A549 (cell line): ENCODE data around the gene TMPRSS11E.

ENCODE experiments used
- CBX8 ChIP-seq: fragments of 200-600 bp; sonication (generic); IDR thresholded peaks from 2 replicates; pipeline ENCODE4 v1.6.1; 2016
- CEBPB ChIP-seq, 2 experiments: fragments of >200 bp in 1 of 2; sonication (Bioruptor Twin) in 1 of 2; formaldehyde crosslinking in 1 of 2; IDR thresholded peaks; 2 replicates each; pipeline ENCODE4 v1.6.1; 2012 to 2016
- CHD4 ChIP-seq: fragments of 200-600 bp; sonication (generic); IDR thresholded peaks from 2 replicates; pipeline ENCODE4 v1.6.1; 2016; ENCODE audit warnings: antibody characterized with exemption, mild to moderate bottlenecking, borderline replicate concordance
- CTCF ChIP-seq: fragments of >200 bp; sonication (Bioruptor Twin); formaldehyde crosslinking; IDR thresholded peaks from 3 replicates; pipeline ENCODE4 v1.5.1; 2016
- HDAC2 ChIP-seq: fragments of 200-600 bp; sonication (generic); IDR thresholded peaks from 2 replicates; pipeline ENCODE4 v1.6.1; 2016
- JUN ChIP-seq, 2 experiments: fragments of >200 bp; sonication (Bioruptor Twin); formaldehyde crosslinking; IDR thresholded peaks; 2 replicates in 1 of 2; 3 replicates in 1 of 2; pipeline ENCODE4 v1.6.1; 2016 to 2017
- NPAS2 ChIP-seq: fragments of 250-450 bp; sonication (Bioruptor Pico); IDR thresholded peaks from 2 replicates; pipeline ENCODE4 v1.8.0; 2022; ENCODE audit warnings: mild to moderate bottlenecking, moderate library complexity, borderline replicate concordance
- NR3C1 ChIP-seq: fragments of >200 bp; sonication (Bioruptor Twin); formaldehyde crosslinking; IDR thresholded peaks from 3 replicates; pipeline ENCODE4 v1.6.1; 2017
- PBX3 ChIP-seq: IDR thresholded peaks from 2 replicates; pipeline ENCODE4 v1.6.1; 2012
- POLR2A ChIP-seq: IDR thresholded peaks from 2 replicates; pipeline ENCODE4 v1.6.1; 2012; ENCODE audit warnings: mild to moderate bottlenecking, low read length
- POLR2AphosphoS2 ChIP-seq: conservative IDR thresholded peaks from 2 replicates; pipeline ENCODE4 v1.6.1; 2012; ENCODE audit warnings: low read length, improper control_type of control experiment, inconsistent platforms
- RNF2 ChIP-seq: fragments of 200-600 bp; sonication (generic); IDR thresholded peaks from 2 replicates; pipeline ENCODE4 v1.6.1; 2016; ENCODE audit warnings: low read depth, mild to moderate bottlenecking, antibody characterized with exemption, moderate library complexity, borderline replicate concordance
- ZSCAN20 ChIP-seq: fragments of 250-450 bp; sonication (Bioruptor Pico); IDR thresholded peaks from 2 replicates; pipeline ENCODE4 v1.8.0; 2022; ENCODE audit warnings: mild to moderate bottlenecking, moderate library complexity

GRCh38 chr4:68407868-68408190, 39.4 kb upstream of the TMPRSS11E start:
- no peak for TF ChIP-seq CTCF
- no peak for TF ChIP-seq CEBPB (IDR thresholded peaks at IDR 0.05)
- TF ChIP-seq NR3C1: no peak
- TF ChIP-seq JUN (IDR thresholded peaks at IDR 0.05): no peak
- TF ChIP-seq NPAS2 (CRISPR knock-in tag): no peak
- TF ChIP-seq PBX3: no peak
- TF ChIP-seq CBX8: no peak
- no peak for TF ChIP-seq CHD4
- no peak for TF ChIP-seq HDAC2
- TF ChIP-seq POLR2AphosphoS2: no peak
- no peak for TF ChIP-seq POLR2A
- TF ChIP-seq RNF2: no peak
- no peak for TF ChIP-seq ZSCAN20 (CRISPR knock-in tag)
